Adrenal gland (tissue), 12 donors: Measurements from ENCODE around the gene IFNGR2. TPM values are rescaled to one million over a fixed set of nuclear protein-coding genes. Genes with fewer than 3 reads are reported as not detected.
A peak's percentile ranks its signal among the peaks of the same experiment; 100 is the strongest.

ENCODE experiments used
- DNase-seq, 7 donors: peaks; one replicate each; pipeline ENCODE4 v3.0.0-alpha.2; 2019 to 2020
- H3K27ac ChIP-seq, 5 donors: fragments of 200-600 bp; sonication (generic) in 4 of 5; 1 replicate in 3 of 5; 2 replicates in 2 of 5; pipeline versions ENCODE4 v1.5.1 to v1.8.0; 2016 to 2020; ENCODE audit warnings: mild to moderate bottlenecking in 1 of 5
- H3K27me3 ChIP-seq: fragments of 200-600 bp; 2 replicates; pipeline ENCODE4 v1.8.0; 2021
- H3K36me3 ChIP-seq, 2 donors: fragments of 200-600 bp; replicated peaks in 1 of 2; 1 replicate in 1 of 2; 2 replicates in 1 of 2; pipeline versions ENCODE4 v1.5.1 to v1.8.0; 2018 to 2022
- H3K4me1 ChIP-seq, 2 donors: fragments of 200-600 bp; replicated peaks in 1 of 2; 1 replicate in 1 of 2; 2 replicates in 1 of 2; pipeline versions ENCODE4 v1.5.1 to v1.8.0; 2018 to 2021
- H3K4me3 ChIP-seq, 4 donors: fragments of 200-600 bp; sonication (generic) in 3 of 4; one replicate each; pipeline ENCODE4 v1.5.1; 2016 to 2018
- H3K9me3 ChIP-seq, 3 donors: fragments of 200-600 bp; sonication (generic) in 1 of 3; replicated peaks in 1 of 3; 1 replicate in 2 of 3; 2 replicates in 1 of 3; pipeline versions ENCODE4 v1.5.1 to v1.8.0; 2016 to 2021
- CTCF ChIP-seq, 6 experiments: fragments of 450-650 bp in 4 of 6; fragments of 200-600 bp in 2 of 6; sonication (generic) in 1 of 6; IDR thresholded peaks; 1 replicate in 5 of 6; 2 replicates in 1 of 6; pipeline versions ENCODE4 v1.5.1 to v1.8.0; 2016 to 2021; ENCODE audit warnings: antibody characterized with exemption in 6 of 6, mild to moderate bottlenecking in 2 of 6, moderate library complexity in 1 of 6
- POLR2A ChIP-seq, 2 donors: fragments of 450-650 bp; IDR thresholded peaks; one replicate each; pipeline ENCODE4 v1.6.1; 2017; ENCODE audit warnings: antibody characterized with exemption in 2 of 2, mild to moderate bottlenecking in 2 of 2, moderate library complexity in 1 of 2
- WGBS, 4 donors: extraction: QIAGEN DNeasy Blood & Tissue Kit in 2 of 4; methylation state at CpG; one replicate each; pipeline versions ENCODE4 v1.1.5 to v1.1.7; 2013 to 2017; 5-methylcytosine and 5-hydroxymethylcytosine counted together
- intact Hi-C, 2 donors: fragments of 100-400 bp; cut with DNase I; formaldehyde crosslinking; loops; one replicate each; pipeline versions ENCODE4 v1.14.1 to v1.15.0; 2022 to 2023
- polyA plus RNA-seq, 3 donors: library from polyadenylated mRNA; stranded (reverse); fragments of 200-250 nt in 2 of 3; fragments of 350-450 nt in 1 of 3; fragmentation: Illumina TruSeq in 1 of 3; extraction: RNeasy Lipid Tissue Mini Kit (QIAGEN cat#74804) in 1 of 3; gene quantifications; one replicate each; pipeline ENCODE4 v1.2.3, GENCODE V29; 2013 to 2014
- total RNA-seq, 9 donors: library from RNA; depleted of rRNA in 4 of 9; stranded (reverse); fragments of >200 nt in 4 of 9; fragments of 120-200 nt in 1 of 9; fragmentation: NEBNext Ultra II Directional in 1 of 9; extraction: Animal tissue kit (Norgen Biotek cat#: 25700) in 1 of 9; gene quantifications; one replicate each; pipeline versions ENCODE4 v1.1.0 to v1.2.4, GENCODE V29; 2013 to 2023
- donor health status: healthy with polysubstance abuse.
- donor health status: Bipolar disorder and iron deficiency.
- donor health status: DM: yes; HTN: yes; CAD: no.
- donor health status: DM: no; HTN: no; CAD: no.
- donor health status: DM: no; HTN: no; CAD: no.
- donor health status: DM: yes; HTN: yes; CAD: no.

The IFNGR2 gene
- total and polyA plus RNA-seq, 12 donors, result 44.5 to 87.4 (median 59.4) TPM

- Histone ChIP-seq H3K27me3 (no peaks in the 10 kb centered on the region), H3K27ac (no peak overlapping the region), H3K4me1 (no peaks in the 10 kb centered on the region), H3K4me3 (no peak overlapping the region), H3K9me3 (peaks cover 0 to 10% (median 0%) of the 10 kb centered on the region in 3 donors), H3K36me3 (no peaks in the 10 kb centered on the region)
- no peak for TF ChIP-seq CTCF (IDR thresholded peaks at IDR 0.05)
- no peak for TF ChIP-seq POLR2A (IDR thresholded peaks at IDR 0.05)
- WGBS, 4 donors, result 77 to 93% (median 84%) methylated on average over 4 of the region's 4 CpGs
- intact Hi-C loops, result loop anchor here in 1 of 2 donors (10.0 kb wide), 1 partner anchor 67 kb away; no protein-coding TSS in a partner anchor
- peak in 1 of 7 donors; percentile 9 for DNase-seq
Measured at GRCh38 chr21:33368124-33368523, 35.1 kb upstream of the IFNGR2 start.

GRCh38 chr21:33368576-33368975, 34.6 kb upstream of the IFNGR2 start:
- Histone ChIP-seq H3K27ac (no peak overlapping the region), H3K36me3 (no peaks in the 10 kb centered on the region), H3K4me1 (no peaks in the 10 kb centered on the region), H3K27me3 (no peaks in the 10 kb centered on the region), H3K9me3 (peaks cover 0 to 10% (median 0%) of the 10 kb centered on the region in 3 donors), H3K4me3 (no peak overlapping the region)
- DNase-seq, result no peak
- TF ChIP-seq POLR2A (IDR thresholded peaks at IDR 0.05) (no peak), CTCF (IDR thresholded peaks at IDR 0.05) (no peak)
- intact Hi-C loops, result loop anchor here in 1 of 2 donors (10.0 kb wide), 1 partner anchor 66 kb away; no protein-coding TSS in a partner anchor
- 86 to 89% (median 87%) methylated on average over 3 of the region's 3 CpGs for WGBS, 4 donors

- H3K27ac ChIP-seq, result no peak overlapping the region
- WGBS, 4 donors, result 87 to 100% (median 92%) methylated on average over 1 of the region's 1 CpG
- peaks cover 0 to 4% of the 10 kb centered on the region in 2 donors for H3K4me1 ChIP-seq
- H3K36me3 ChIP-seq, result no peaks in the 10 kb centered on the region
- intact Hi-C loops, result loop anchor here in 1 of 2 donors (10.0 kb wide), 1 partner anchor 65 kb away; no protein-coding TSS in a partner anchor
- peaks cover 0 to 10% (median 0%) of the 10 kb centered on the region in 3 donors for H3K9me3 ChIP-seq
- H3K4me3 ChIP-seq, result no peak overlapping the region
- H3K27me3 ChIP-seq, result no peaks in the 10 kb centered on the region
- peak in 1 of 7 donors; percentile 25 for DNase-seq
- TF ChIP-seq POLR2A (IDR thresholded peaks at IDR 0.05), result no peak
- no peak for TF ChIP-seq CTCF (IDR thresholded peaks at IDR 0.05)
Measured at GRCh38 chr21:33369586-33369985, 33.6 kb upstream of the IFNGR2 start.

DNA sequence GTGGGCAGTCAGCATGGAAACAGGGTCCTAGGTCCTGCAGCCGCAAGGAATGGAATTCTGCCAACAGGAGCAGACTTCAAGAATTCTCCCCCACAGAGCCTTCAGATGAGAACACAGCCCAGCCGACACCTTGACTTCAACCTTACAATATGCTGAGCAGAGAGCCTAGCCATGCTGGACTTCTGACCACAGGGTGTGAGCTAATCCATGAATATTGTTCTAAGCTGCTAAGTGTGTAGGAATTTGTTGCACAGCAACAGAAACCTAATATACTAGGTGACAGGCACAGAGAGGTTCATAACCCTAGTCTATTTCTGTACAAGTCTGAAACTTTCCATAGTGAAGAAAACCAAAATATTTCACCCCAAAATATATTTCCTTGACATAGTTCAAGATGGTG, 32.9 kb upstream of the IFNGR2 start:
- intact Hi-C loops, result loop anchor here (5.0 to 10.0 kb wide), 2 partner anchors 166 to 168 kb away; no protein-coding TSS in a partner anchor

More for the DNA sequence above, 32.9 kb upstream of the IFNGR2 start:
- TF ChIP-seq POLR2A (IDR thresholded peaks at IDR 0.05) (no peak), CTCF (IDR thresholded peaks at IDR 0.05) (no peak)
- DNase-seq, result peak in 1 of 7 donors; percentile 24
- WGBS, 4 donors, result 80 to 97% (median 95%) methylated on average over 2 of the region's 2 CpGs; no CpG with 5 or more reads in 1 of the 4 donors
- peaks cover 0 to 5% of the 10 kb centered on the region in 2 donors for H3K4me1 ChIP-seq
- no peaks in the 10 kb centered on the region for H3K27me3 ChIP-seq
- no peak overlapping the region for H3K4me3 ChIP-seq
- H3K36me3 ChIP-seq, result no peaks in the 10 kb centered on the region
- H3K9me3 ChIP-seq, result peaks cover 0 to 10% (median 0%) of the 10 kb centered on the region in 3 donors
- H3K27ac ChIP-seq, result no peak overlapping the region
